PC-3 (cell line): ENCODE measurements around the gene MGAT4D.

Experiments
- CTCF ChIP-seq: fragments of 300-600 bp; sonication (generic); conservative IDR thresholded peaks from 2 replicates; pipeline ENCODE4 v1.5.1; 2017; ENCODE audit warnings: antibody characterized with exemption, low read depth, mild to moderate bottlenecking, low read length
- EZH2 ChIP-seq: fragments of 300-600 bp; sonication (generic); IDR thresholded peaks from one replicate; pipeline ENCODE4 v1.6.1; 2017; ENCODE audit warnings: antibody characterized with exemption, mild to moderate bottlenecking, low read length; ENCODE audit not compliant: unreplicated experiment

DNA sequence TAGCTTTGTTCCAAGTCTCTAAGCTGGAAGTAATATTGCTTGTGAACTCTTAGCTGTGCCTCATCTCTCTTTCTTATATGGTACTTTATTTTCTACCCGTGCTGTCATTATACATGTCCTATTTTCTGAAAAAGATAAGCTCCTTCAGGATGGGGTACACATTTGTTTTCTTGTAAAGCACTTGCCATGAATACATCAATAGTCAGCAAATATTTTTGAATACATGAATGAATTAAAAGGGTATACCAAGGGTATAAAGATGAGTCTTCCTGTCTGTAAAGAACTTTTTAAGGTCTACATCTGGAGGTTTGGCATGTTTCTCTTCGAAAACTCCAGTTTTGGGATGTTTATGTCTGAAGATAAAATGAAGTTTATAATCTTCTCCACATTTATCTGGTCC is 98.0 kb downstream of the MGAT4D start:
- TF ChIP-seq CTCF (no peak), EZH2 (no peak)
